NT2/D1 (cell line): ENCODE measurements around the gene AQP12A.
"Not testable (repeated sequence)": the region's sequence is repeated elsewhere in the genome, so short reads cannot be mapped to it uniquely, and the experiment has no call there.

Experiments
- SUZ12 ChIP-seq: IDR thresholded peaks from 2 replicates; pipeline ENCODE4 v1.6.1; 2011; ENCODE audit not compliant: insufficient read length, insufficient read depth; ENCODE audit errors: extremely low read depth
- YY1 ChIP-seq: IDR thresholded peaks from 2 replicates; pipeline ENCODE4 v1.6.1; 2011; ENCODE audit not compliant: insufficient read length, insufficient read depth

- not testable (repeated sequence) for TF ChIP-seq YY1, SUZ12
Measured at GRCh38 chr2:240692583-240693561, 1.2 kb downstream of the AQP12A start.
